H9 (cell line): ENCODE data around the gene BPGM. TPM values are rescaled to one million over a fixed set of nuclear protein-coding genes. Genes with fewer than 3 reads are reported as not detected.

Experiments
- DNase-seq: peaks from one replicate; pipeline ENCODE4 v3.0.0-alpha.2; 2017
- H2AFZ ChIP-seq: one replicate; pipeline ENCODE4 v1.6.1; 2013; ENCODE audit warnings: mild to moderate bottlenecking, low read length, control low read depth, moderate library complexity
- H2AK5ac ChIP-seq: 2 replicates; pipeline ENCODE4 v1.6.1; 2013; ENCODE audit warnings: low read length, control low read depth, mixed read lengths; ENCODE audit not compliant: insufficient read length
- H2BK120ac ChIP-seq: one replicate; pipeline ENCODE4 v1.6.1; 2013; ENCODE audit warnings: low read depth, mild to moderate bottlenecking, low read length, control low read depth, inconsistent platforms; ENCODE audit not compliant: poor library complexity, severe bottlenecking
- H2BK12ac ChIP-seq: 2 replicates; pipeline ENCODE4 v1.6.1; 2013; ENCODE audit warnings: low read length, control low read depth, mixed read lengths, low read depth; ENCODE audit not compliant: insufficient read length
- H2BK15ac ChIP-seq: 2 replicates; pipeline ENCODE4 v1.6.1; 2013; ENCODE audit warnings: low read depth, low read length, control low read depth
- H2BK20ac ChIP-seq: one replicate; pipeline ENCODE4 v1.6.1; 2013; ENCODE audit warnings: low read depth, mild to moderate bottlenecking, low read length, control low read depth, inconsistent platforms; ENCODE audit not compliant: poor library complexity, severe bottlenecking
- H2BK5ac ChIP-seq: 2 replicates; pipeline ENCODE4 v1.6.1; 2013; ENCODE audit warnings: low read length, control low read depth, mixed read lengths; ENCODE audit not compliant: insufficient read length
- H3K14ac ChIP-seq: 2 replicates; pipeline ENCODE4 v1.6.1; 2013; ENCODE audit warnings: low read length, control low read depth; ENCODE audit not compliant: insufficient read depth
- H3K18ac ChIP-seq: 2 replicates; pipeline ENCODE4 v1.6.1; 2013; ENCODE audit warnings: low read depth, mild to moderate bottlenecking, mixed read lengths, low read length, control low read depth; ENCODE audit not compliant: insufficient read length
- H3K23ac ChIP-seq: 2 replicates; pipeline ENCODE4 v1.6.1; 2013; ENCODE audit warnings: low read length, control low read depth, mixed read lengths, low read depth; ENCODE audit not compliant: insufficient read length
- H3K23me2 ChIP-seq: 2 replicates; pipeline ENCODE4 v1.6.1; 2013; ENCODE audit warnings: low read depth, mild to moderate bottlenecking, mixed read lengths, low read length, control low read depth; ENCODE audit not compliant: insufficient read length, poor library complexity, severe bottlenecking
- H3K27ac ChIP-seq: 2 replicates; pipeline ENCODE4 v1.5.1; 2013; ENCODE audit warnings: low read length, control low read depth, mixed read lengths, low read depth; ENCODE audit not compliant: insufficient read length
- H3K27me3 ChIP-seq: 2 replicates; pipeline ENCODE4 v1.6.1; 2013; ENCODE audit warnings: low read length, control low read depth, inconsistent platforms; ENCODE audit not compliant: insufficient read depth
- H3K4ac ChIP-seq: 2 replicates; pipeline ENCODE4 v1.6.1; 2013; ENCODE audit warnings: low read depth, mild to moderate bottlenecking, control low read depth, inconsistent platforms, low read length, moderate library complexity
- H3K4me1 ChIP-seq: 2 replicates; pipeline ENCODE4 v1.6.1; 2013; ENCODE audit warnings: low read length, control low read depth, inconsistent platforms; ENCODE audit not compliant: insufficient read depth
- H3K4me2 ChIP-seq: 2 replicates; pipeline ENCODE4 v1.6.1; 2013; ENCODE audit warnings: low read length, control low read depth, mixed read lengths; ENCODE audit not compliant: insufficient read length, insufficient read depth
- H3K56ac ChIP-seq: 2 replicates; pipeline ENCODE4 v1.6.1; 2013; ENCODE audit warnings: low read depth, mild to moderate bottlenecking, mixed read lengths, low read length, control low read depth; ENCODE audit not compliant: insufficient read length
- H3K79me1 ChIP-seq: 2 replicates; pipeline ENCODE4 v1.6.1; 2013; ENCODE audit warnings: low read depth, mild to moderate bottlenecking, moderate library complexity, low read length, control low read depth, inconsistent platforms; ENCODE audit not compliant: insufficient read depth, poor library complexity, severe bottlenecking
- H3K79me2 ChIP-seq: 2 replicates; pipeline ENCODE4 v1.6.1; 2013; ENCODE audit warnings: low read length, control low read depth, inconsistent platforms; ENCODE audit not compliant: insufficient read depth
- H3K9ac ChIP-seq: 2 replicates; pipeline ENCODE4 v1.6.1; 2013; ENCODE audit warnings: low read length, control low read depth, mixed read lengths; ENCODE audit not compliant: insufficient read length; ENCODE audit errors: extremely low read depth
- H3K9me3 ChIP-seq: one replicate; pipeline ENCODE4 v1.6.1; 2013; ENCODE audit warnings: low read depth, low read length, inconsistent platforms; ENCODE audit not compliant: control insufficient read depth
- H3T11ph ChIP-seq: one replicate; pipeline ENCODE4 v1.6.1; 2013; ENCODE audit warnings: mild to moderate bottlenecking, low read length, control low read depth, inconsistent platforms
- H4K20me1 ChIP-seq: one replicate; pipeline ENCODE4 v1.6.1; 2013; ENCODE audit not compliant: control insufficient read depth, insufficient read length, insufficient read depth
- H4K5ac ChIP-seq: 2 replicates; pipeline ENCODE4 v1.6.1; 2013; ENCODE audit warnings: low read depth, mild to moderate bottlenecking, mixed read lengths, low read length, control low read depth; ENCODE audit not compliant: insufficient read length
- H4K8ac ChIP-seq: replicated peaks from 2 replicates; pipeline ENCODE4 v1.6.1; 2013; ENCODE audit warnings: low read length, control low read depth, mixed read lengths, low read depth; ENCODE audit not compliant: insufficient read length
- H4K91ac ChIP-seq: 2 replicates; pipeline ENCODE4 v1.6.1; 2013; ENCODE audit warnings: low read depth, mild to moderate bottlenecking, moderate library complexity, mixed read lengths, low read length, control low read depth; ENCODE audit not compliant: insufficient read length
- H3K27ac Mint-ChIP-seq, 3 experiments: 2 replicates in 2 of 3; 3 replicates in 1 of 3; pipeline ENCODE4 v1.8.0; 2020 to 2021; ENCODE audit warnings: mixed read lengths in 3 of 3, mild to moderate bottlenecking in 1 of 3, moderate library complexity in 1 of 3
- H3K27me3 Mint-ChIP-seq: 2 replicates; pipeline ENCODE4 v1.8.0; 2021; ENCODE audit warnings: low read depth, mild to moderate bottlenecking, moderate library complexity, mixed read lengths
- H3K36me3 Mint-ChIP-seq, 3 experiments: 2 replicates in 2 of 3; 3 replicates in 1 of 3; pipeline ENCODE4 v1.8.0; 2020 to 2021; ENCODE audit warnings: low read depth in 3 of 3, mixed read lengths in 3 of 3; ENCODE audit not compliant: insufficient read depth in 1 of 3
- H3K4me1 Mint-ChIP-seq, 2 experiments: 2 replicates each; pipeline ENCODE4 v1.8.0; 2020; ENCODE audit warnings: mixed read lengths in 2 of 2
- H3K4me3 Mint-ChIP-seq, 2 experiments: 2 replicates in 1 of 2; 3 replicates in 1 of 2; pipeline ENCODE4 v1.8.0; 2020 to 2021; ENCODE audit warnings: mild to moderate bottlenecking in 2 of 2, mixed read lengths in 2 of 2, moderate library complexity in 1 of 2
- H3K9me3 Mint-ChIP-seq, 2 experiments: 2 replicates in 1 of 2; 3 replicates in 1 of 2; pipeline ENCODE4 v1.8.0; 2020; ENCODE audit warnings: mild to moderate bottlenecking in 2 of 2, mixed read lengths in 2 of 2, moderate library complexity in 1 of 2
- CTCF ChIP-seq: fragments of 200-600 bp; sonication (generic); conservative IDR thresholded peaks from 3 replicates; pipeline ENCODE4 v1.8.0; 2021; ENCODE audit warnings: antibody characterized with exemption, mild to moderate bottlenecking
- WGBS: extraction: QIAGEN DNeasy Blood & Tissue Kit; methylation state at CpG from one replicate; pipeline ENCODE4 v1.1.7; 2013; ENCODE audit warnings: missing lambda C conversion rate, low lambda C conversion rate, mixed read lengths; ENCODE audit not compliant: insufficient read length; ENCODE audit errors: extremely low coverage; 5-methylcytosine and 5-hydroxymethylcytosine counted together
- total RNA-seq: library from RNA; stranded (reverse); gene quantifications from 2 replicates; pipeline ENCODE4 v1.2.1, GENCODE V29; 2021

The BPGM gene
- total RNA-seq, 1 experiment from 2014 or later = 14.4 TPM

DNA sequence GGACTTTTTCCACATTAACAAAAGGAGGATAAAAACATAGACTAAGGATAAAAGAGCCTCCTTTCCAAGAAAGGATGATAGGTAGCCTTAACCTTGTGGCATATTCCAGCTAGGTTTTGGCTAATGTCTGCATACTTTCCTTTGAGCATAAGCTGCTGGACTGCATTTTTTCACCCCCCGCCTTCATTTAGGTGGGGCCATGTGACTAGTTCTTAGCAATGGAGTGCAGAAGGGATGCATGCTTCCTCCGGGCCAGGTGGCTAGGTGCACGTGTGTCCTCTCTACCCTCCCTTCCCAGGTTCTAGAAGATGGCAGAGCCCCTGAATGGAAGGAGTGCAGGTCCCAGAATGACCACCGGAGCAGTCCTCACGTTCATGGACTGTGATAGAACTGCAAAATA lies 59.8 kb downstream of the BPGM start:
- Histone ChIP-seq H3K4me1 (peaks cover 3% of the 10 kb centered on the region; the same call in 1 of the 2 replicates), H3K9me3 (no peaks in the 10 kb centered on the region), H3K56ac (no peak overlapping the region), H4K8ac (no peak overlapping the region), H4K20me1 (no peaks in the 10 kb centered on the region), H2BK5ac (no peak overlapping the region), H3K79me1 (no peaks in the 10 kb centered on the region), H2BK20ac (no peak overlapping the region), H3K9ac (no peak overlapping the region), H4K5ac (no peak overlapping the region), H3T11ph (no peak overlapping the region), H3K4ac (no peak overlapping the region), H2BK12ac (no peak overlapping the region), H2AFZ (no peak overlapping the region), H3K18ac (no peak overlapping the region), H2BK15ac (no peak overlapping the region), H4K91ac (no peak overlapping the region), H3K27me3 (no peaks in the 10 kb centered on the region), H3K23ac (no peak overlapping the region), H3K27ac (no peak overlapping the region), H3K14ac (no peak overlapping the region), H3K23me2 (no peaks in the 10 kb centered on the region), H2BK120ac (no peak overlapping the region), H3K4me2 (no peak overlapping the region), H2AK5ac (no peak overlapping the region), H3K79me2 (no peaks in the 10 kb centered on the region)
- TF ChIP-seq CTCF = no peak; the same call in 2 of the 3 replicates
- Mint-ChIP-seq H3K4me3 (no peak overlapping the region), H3K9me3 (no peaks in the 10 kb centered on the region), H3K4me1 (peaks cover 11 to 12% of the 10 kb centered on the region in 2 experiments; a peak in 3 of 4 replicates), H3K36me3 (no peaks in the 10 kb centered on the region), H3K27me3 (no peaks in the 10 kb centered on the region; the same call in 1 of the 2 replicates), H3K27ac (no peak overlapping the region)
- no peak for DNase-seq
- no CpG with 5 or more reads among the region's 5 CpGs for WGBS
